ENCODE data around the gene CALHM3. TPM values are rescaled to one million over a fixed set of nuclear protein-coding genes. Genes with fewer than 3 reads are reported as not detected.

CALHM3 gene
- total RNA-seq, 1 experiment from 2014 or later = 0.29 TPM

Other genes with a start within 250 kb of the CALHM3 start
- gene RPEL1, start 233.4 kb downstream of the CALHM3 start, total RNA-seq (2014; rRNA removed; shearing (Covaris generic)) = 0.06 TPM in 2 replicates
- gene INA, start 202.1 kb downstream of the CALHM3 start, total RNA-seq (2014; rRNA removed; shearing (Covaris generic)) = 0.46 and 1.1 TPM in 2 replicates
- 25.1 and 29.3 TPM in 2 replicates for gene PCGF6, start 128.1 kb downstream of the CALHM3 start, total RNA-seq (2014; rRNA removed; shearing (Covaris generic))
- gene TAF5, start 111.3 kb downstream of the CALHM3 start, total RNA-seq (2014; rRNA removed; shearing (Covaris generic)) = 7.7 and 9.6 TPM in 2 replicates
- gene ATP5MK, start 82.8 kb downstream of the CALHM3 start, total RNA-seq (2014; rRNA removed; shearing (Covaris generic)) = 588 and 606 TPM in 2 replicates
- gene PDCD11, start 82.6 kb downstream of the CALHM3 start, total RNA-seq (2014; rRNA removed; shearing (Covaris generic)) = 44.2 and 51.3 TPM in 2 replicates
- 1.9 and 3.8 TPM in 2 replicates for gene CALHM2, start 26.9 kb downstream of the CALHM3 start, total RNA-seq (2014; rRNA removed; shearing (Covaris generic))
- not detected in 2 replicates for gene CALHM1, start 20.3 kb downstream of the CALHM3 start, total RNA-seq (2014; rRNA removed; shearing (Covaris generic))
- 0.03 TPM in 1 of 2 replicates, not detected in the other for gene NEURL1, start 14.5 kb upstream of the CALHM3 start, total RNA-seq (2014; rRNA removed; shearing (Covaris generic))